GM12878 (cell line): Measurements from ENCODE around the gene STK32B. TPM values are rescaled to one million over a fixed set of nuclear protein-coding genes. Genes with fewer than 3 reads are reported as not detected.

Experiments
- ATAC-seq: fragments of 200-7000 bp; cut with Tn5 transposase; 3 replicates; pipeline ENCODE4 v1.9.1; 2020; ENCODE audit warnings: mild to moderate bottlenecking, moderate library complexity
- BruUV-seq: library from RNA; stranded (reverse); fragments of 400-500 nt; replicated peaks from 2 replicates; lab custom pipeline; 2021; lab: Mats Ljungman, UMichigan
- CTCF ChIA-PET: fragments of 300-600 bp; sonication (Branson Sonifier 250); formaldehyde crosslinking; extraction: SDS; loops from one replicate; lab custom pipeline; 2021; ENCODE audit warnings: inconsistent platforms; lab: Yijun Ruan, JAX
- POLR2A ChIA-PET: fragments of 350-600 bp; formaldehyde crosslinking; extraction: SDS; loops from one replicate; lab custom pipeline; 2021; ENCODE audit warnings: inconsistent platforms; lab: Charles Lee
- RAD21 ChIA-PET: fragments of 300-600 bp; sonication (Branson Sonifier 250); formaldehyde crosslinking; loops from one replicate; lab custom pipeline; 2023; ENCODE audit warnings: antibody characterized with exemption; ENCODE audit not compliant: unreplicated experiment; lab: Charles Lee
- SMC1A ChIA-PET: fragments of 300-600 bp; sonication (Branson Sonifier 250); formaldehyde crosslinking; loops from one replicate; lab custom pipeline; 2023; ENCODE audit not compliant: unreplicated experiment, uncharacterized antibody; lab: Charles Lee
- DNase-seq: peaks from one replicate; pipeline ENCODE4 v3.0.0-alpha.2; 2011; ENCODE audit warnings: low read depth, low spot score
- FAIRE-seq: peaks from 3 replicates; lab custom pipeline; 2011; peaks lifted over from hg19 to GRCh38; lab: Jason Lieb, UNC
- H2AFZ ChIP-seq: 2 replicates; pipeline ENCODE4 v1.6.0; 2011; ENCODE audit warnings: low read depth, low read length, control low read depth; ENCODE audit not compliant: control insufficient read depth
- H3K27ac ChIP-seq: 2 replicates; pipeline ENCODE4 v1.5.1; 2011; ENCODE audit warnings: control low read depth; ENCODE audit not compliant: control insufficient read depth, insufficient read depth
- H3K27me3 ChIP-seq, 2 experiments: replicated peaks in 1 of 2; 2 replicates each; pipeline versions ENCODE4 v1.6.0 to v1.6.1; 2011; ENCODE audit warnings: low read length in 1 of 2; ENCODE audit not compliant: control insufficient read depth in 2 of 2, insufficient read depth in 2 of 2
- H3K36me3 ChIP-seq, 2 experiments: 2 replicates each; pipeline ENCODE4 v1.5.1; 2011; ENCODE audit warnings: low read length in 1 of 2; ENCODE audit not compliant: control insufficient read depth in 2 of 2, insufficient read depth in 2 of 2
- H3K4me1 ChIP-seq: 2 replicates; pipeline ENCODE4 v1.6.1; 2011; ENCODE audit warnings: mild to moderate bottlenecking, low read length, moderate library complexity, mixed read lengths; ENCODE audit not compliant: control insufficient read depth, insufficient read depth
- H3K4me2 ChIP-seq: 2 replicates; pipeline ENCODE4 v1.6.0; 2011; ENCODE audit warnings: control low read depth; ENCODE audit not compliant: control insufficient read depth, insufficient read depth
- H3K4me3 ChIP-seq: fragments of 200-600 bp; sonication (generic); 2 replicates; pipeline ENCODE4 v1.5.1; 2016
- H3K79me2 ChIP-seq: 2 replicates; pipeline ENCODE4 v1.6.0; 2011; ENCODE audit warnings: low read length; ENCODE audit not compliant: control insufficient read depth, insufficient read depth
- H3K9ac ChIP-seq: 2 replicates; pipeline ENCODE4 v1.8.0; 2011; ENCODE audit warnings: low read length, control low read depth, mixed read lengths; ENCODE audit not compliant: control insufficient read depth, insufficient read depth
- H3K9me3 ChIP-seq: replicated peaks from 3 replicates; pipeline ENCODE4 v1.5.1; 2011; ENCODE audit warnings: mild to moderate bottlenecking, low read length; ENCODE audit not compliant: control insufficient read depth, insufficient read depth
- H4K20me1 ChIP-seq: 2 replicates; pipeline ENCODE4 v1.6.0; 2011; ENCODE audit not compliant: control insufficient read depth, insufficient read depth
- EP300 ChIP-seq, 2 experiments: fragments of 150-350 bp in 1 of 2; IDR thresholded peaks; 2 replicates each; pipeline ENCODE4 v1.6.1; 2011 to 2012; ENCODE audit warnings: low read depth in 2 of 2, low read length in 2 of 2, borderline replicate concordance in 1 of 2, improper control_type of control experiment in 1 of 2, inconsistent platforms in 1 of 2; ENCODE audit not compliant: control insufficient read depth in 1 of 2
- HDAC2 ChIP-seq: fragments of 200-600 bp; sonication (generic); IDR thresholded peaks from 2 replicates; pipeline ENCODE4 v1.6.1; 2017
- IKZF2 ChIP-seq, 2 experiments: fragments of 450-650 bp; IDR thresholded peaks; 2 replicates each; pipeline ENCODE4 v1.6.1; 2017; ENCODE audit warnings: mild to moderate bottlenecking in 2 of 2, moderate library complexity in 2 of 2
- POLR2AphosphoS2 ChIP-seq: IDR thresholded peaks from 2 replicates; pipeline ENCODE4 v1.6.1; 2011; ENCODE audit warnings: low read depth, mild to moderate bottlenecking, low read length, improper control_type of control experiment, moderate library complexity
- RAD21 ChIP-seq: IDR thresholded peaks from 2 replicates; pipeline ENCODE4 v1.6.1; 2011; ENCODE audit warnings: mild to moderate bottlenecking, low read depth, low read length, moderate library complexity; ENCODE audit not compliant: insufficient read depth
- RAD51 ChIP-seq: fragments of 450-650 bp; IDR thresholded peaks from 2 replicates; pipeline ENCODE4 v1.6.1; 2016; ENCODE audit warnings: moderate library complexity, mild to moderate bottlenecking, inconsistent platforms
- RBBP5 ChIP-seq: fragments of 200-600 bp; sonication (generic); conservative IDR thresholded peaks from 2 replicates; pipeline ENCODE4 v1.6.1; 2016
- RFX5 ChIP-seq: IDR thresholded peaks from 2 replicates; pipeline ENCODE4 v1.6.1; 2011; ENCODE audit warnings: low read depth, low read length, improper control_type of control experiment
- SP1 ChIP-seq: IDR thresholded peaks from one replicate; pipeline ENCODE4 v1.6.1; 2011; ENCODE audit warnings: low read depth, low read length
- ZBED1 ChIP-seq: IDR thresholded peaks from 2 replicates; pipeline ENCODE4 v1.6.1; 2016; ENCODE audit warnings: borderline replicate concordance
- WGBS: methylation state at CpG from one replicate; pipeline ENCODE4 v1.1.6; 2016; ENCODE audit warnings: low lambda C conversion rate; ENCODE audit not compliant: insufficient replicate concordance, insufficient coverage; ENCODE audit errors: missing lambda C conversion rate; 5-methylcytosine and 5-hydroxymethylcytosine counted together
- in situ Hi-C: fragments of 300-500 bp; cut with MboI; formaldehyde crosslinking; loops from 9 replicates; pipeline ENCODE4 v1.14.3; 2018; ENCODE audit warnings: mixed read lengths
- intact Hi-C: fragments of 100-400 bp; cut with micrococcal nuclease; formaldehyde crosslinking; loops from one replicate; pipeline ENCODE4 v1.14.2; 2022; ENCODE audit not compliant: unreplicated experiment
- polyA plus RNA-seq, 11 experiments: library from polyadenylated mRNA; depleted of rRNA in 4 of 11; unstranded in 6 of 11; stranded (reverse) in 5 of 11; fragments of >200 nt; fragmentation: Nextera tagmentation in 4 of 11; fragmentation: Illumina TruSeq in 1 of 11; extraction: Ambion mirVana in 4 of 11; extraction: Trizol in 1 of 11; gene quantifications; 1 replicate in 1 of 11; 2 replicates in 10 of 11; pipeline versions ENCODE4 v1.2.1 to v1.2.3, GENCODE V29; 2011 to 2016; ENCODE audit warnings: inconsistent platforms in 2 of 11, missing spikeins in 2 of 11, low read depth in 1 of 11
- total RNA-seq, 4 experiments: library from RNA; depleted of rRNA in 3 of 4; stranded (reverse); fragments of >200 nt in 3 of 4; fragmentation: Illumina TruSeq in 1 of 4; extraction: Trizol in 1 of 4; gene quantifications; 2 replicates each; pipeline versions ENCODE4 v1.2.1 to v1.2.3, GENCODE V29; 2013 to 2021
- TF ChIP-seq, protein P1 (sequence below): fragments of 450-650 bp; IDR thresholded peaks from 2 replicates; pipeline ENCODE4 v1.6.1; 2017; ENCODE audit warnings: mild to moderate bottlenecking, moderate library complexity
- TF ChIP-seq, protein P2 (sequence below): fragments of 450-650 bp; IDR thresholded peaks from 2 replicates; pipeline ENCODE4 v1.6.1; 2018; ENCODE audit warnings: mild to moderate bottlenecking, low read depth, moderate library complexity; ENCODE audit not compliant: partially characterized antibody
- TF ChIP-seq, protein P3 (sequence below): IDR thresholded peaks from 2 replicates; pipeline ENCODE4 v1.6.1; 2011; ENCODE audit warnings: borderline replicate concordance, low read depth, mild to moderate bottlenecking, moderate library complexity, mixed read lengths, low read length; ENCODE audit not compliant: insufficient read depth; ENCODE audit errors: extremely low read length
- TF ChIP-seq, protein P4 (sequence below): fragments of 450-650 bp; IDR thresholded peaks from 2 replicates; pipeline ENCODE4 v1.6.1; 2018; ENCODE audit warnings: borderline replicate concordance, mild to moderate bottlenecking; ENCODE audit not compliant: partially characterized antibody

Gene STK32B
- total and polyA plus RNA-seq, 10 of the 15 experiments (the other 5 are each of a cell fraction or from before 2014, with no cell fraction given): 0.04 to 0.12 (median 0.08) TPM; not detected in 7

DNA sequence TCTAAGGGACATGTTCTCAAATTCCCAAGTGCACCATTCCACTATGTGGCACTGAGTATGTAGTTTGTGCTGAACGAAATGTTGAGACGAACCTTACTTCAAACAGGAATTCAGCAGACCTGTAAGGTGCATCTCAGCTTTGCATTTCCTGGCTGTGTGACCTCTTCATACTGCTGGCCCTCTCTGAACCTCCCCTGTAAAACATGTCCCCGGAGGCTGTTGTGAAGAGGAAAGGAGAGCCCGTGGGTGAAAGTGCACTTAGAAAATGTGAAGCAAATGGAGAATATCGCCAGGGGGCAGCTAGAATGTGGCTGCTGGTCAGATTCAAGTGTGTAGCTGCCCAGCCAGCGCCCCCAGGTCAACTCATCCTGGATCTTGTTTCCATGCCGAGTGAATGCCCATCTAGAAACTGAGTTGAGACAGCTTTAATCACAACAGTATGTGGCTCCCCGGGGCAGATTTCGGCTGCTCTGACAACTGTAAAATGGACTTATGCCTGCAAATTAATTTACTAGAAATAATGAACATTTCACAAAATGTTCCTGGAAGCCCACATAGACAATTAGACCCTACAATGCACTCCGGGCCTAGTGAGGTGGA is 393.7 kb downstream of the STK32B start:
- ChIA-PET POLR2A (no interaction called here), CTCF (no interaction called here), SMC1A (no interaction called here), RAD21 (no interaction called here)
- Histone ChIP-seq H3K27me3 (no peaks in the 10 kb centered on the region; a peak in 1 of 4 replicates), H3K4me3 (no peak overlapping the region), H4K20me1 (no peaks in the 10 kb centered on the region), H3K36me3 (no peaks in the 10 kb centered on the region), H3K9ac (no peak overlapping the region), H3K27ac (no peak overlapping the region), H2AFZ (no peak overlapping the region), H3K4me1 (no peaks in the 10 kb centered on the region), H3K79me2 (no peaks in the 10 kb centered on the region), H3K9me3 (no peaks in the 10 kb centered on the region; the same call in 2 of the 3 replicates), H3K4me2 (no peak overlapping the region)
- FAIRE-seq: no peak
- WGBS: 26% methylated on average over 10 of the region's 10 CpGs
- no TSS peak for BruUV-seq
- DNase-seq: no peak
- in situ Hi-C loops: no loop called here
- ATAC-seq: no peak
- intact Hi-C loops: no loop called here
- no peak for TF ChIP-seq ZBED1
- no peak for TF ChIP-seq EP300 (IDR thresholded peaks at IDR 0.05; ENCODE audit: borderline replicate concordance in 1 of 2, control insufficient read depth in 1 of 2, low read depth in 2 of 2, low read length in 2 of 2)
- TF ChIP-seq, protein P1, sequence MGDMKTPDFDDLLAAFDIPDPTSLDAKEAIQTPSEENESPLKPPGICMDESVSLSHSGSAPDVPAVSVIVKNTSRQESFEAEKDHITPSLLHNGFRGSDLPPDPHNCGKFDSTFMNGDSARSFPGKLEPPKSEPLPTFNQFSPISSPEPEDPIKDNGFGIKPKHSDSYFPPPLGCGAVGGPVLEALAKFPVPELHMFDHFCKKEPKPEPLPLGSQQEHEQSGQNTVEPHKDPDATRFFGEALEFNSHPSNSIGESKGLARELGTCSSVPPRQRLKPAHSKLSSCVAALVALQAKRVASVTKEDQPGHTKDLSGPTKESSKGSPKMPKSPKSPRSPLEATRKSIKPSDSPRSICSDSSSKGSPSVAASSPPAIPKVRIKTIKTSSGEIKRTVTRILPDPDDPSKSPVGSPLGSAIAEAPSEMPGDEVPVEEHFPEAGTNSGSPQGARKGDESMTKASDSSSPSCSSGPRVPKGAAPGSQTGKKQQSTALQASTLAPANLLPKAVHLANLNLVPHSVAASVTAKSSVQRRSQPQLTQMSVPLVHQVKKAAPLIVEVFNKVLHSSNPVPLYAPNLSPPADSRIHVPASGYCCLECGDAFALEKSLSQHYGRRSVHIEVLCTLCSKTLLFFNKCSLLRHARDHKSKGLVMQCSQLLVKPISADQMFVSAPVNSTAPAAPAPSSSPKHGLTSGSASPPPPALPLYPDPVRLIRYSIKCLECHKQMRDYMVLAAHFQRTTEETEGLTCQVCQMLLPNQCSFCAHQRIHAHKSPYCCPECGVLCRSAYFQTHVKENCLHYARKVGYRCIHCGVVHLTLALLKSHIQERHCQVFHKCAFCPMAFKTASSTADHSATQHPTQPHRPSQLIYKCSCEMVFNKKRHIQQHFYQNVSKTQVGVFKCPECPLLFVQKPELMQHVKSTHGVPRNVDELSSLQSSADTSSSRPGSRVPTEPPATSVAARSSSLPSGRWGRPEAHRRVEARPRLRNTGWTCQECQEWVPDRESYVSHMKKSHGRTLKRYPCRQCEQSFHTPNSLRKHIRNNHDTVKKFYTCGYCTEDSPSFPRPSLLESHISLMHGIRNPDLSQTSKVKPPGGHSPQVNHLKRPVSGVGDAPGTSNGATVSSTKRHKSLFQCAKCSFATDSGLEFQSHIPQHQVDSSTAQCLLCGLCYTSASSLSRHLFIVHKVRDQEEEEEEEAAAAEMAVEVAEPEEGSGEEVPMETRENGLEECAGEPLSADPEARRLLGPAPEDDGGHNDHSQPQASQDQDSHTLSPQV: no peak
- TF ChIP-seq, protein P2, sequence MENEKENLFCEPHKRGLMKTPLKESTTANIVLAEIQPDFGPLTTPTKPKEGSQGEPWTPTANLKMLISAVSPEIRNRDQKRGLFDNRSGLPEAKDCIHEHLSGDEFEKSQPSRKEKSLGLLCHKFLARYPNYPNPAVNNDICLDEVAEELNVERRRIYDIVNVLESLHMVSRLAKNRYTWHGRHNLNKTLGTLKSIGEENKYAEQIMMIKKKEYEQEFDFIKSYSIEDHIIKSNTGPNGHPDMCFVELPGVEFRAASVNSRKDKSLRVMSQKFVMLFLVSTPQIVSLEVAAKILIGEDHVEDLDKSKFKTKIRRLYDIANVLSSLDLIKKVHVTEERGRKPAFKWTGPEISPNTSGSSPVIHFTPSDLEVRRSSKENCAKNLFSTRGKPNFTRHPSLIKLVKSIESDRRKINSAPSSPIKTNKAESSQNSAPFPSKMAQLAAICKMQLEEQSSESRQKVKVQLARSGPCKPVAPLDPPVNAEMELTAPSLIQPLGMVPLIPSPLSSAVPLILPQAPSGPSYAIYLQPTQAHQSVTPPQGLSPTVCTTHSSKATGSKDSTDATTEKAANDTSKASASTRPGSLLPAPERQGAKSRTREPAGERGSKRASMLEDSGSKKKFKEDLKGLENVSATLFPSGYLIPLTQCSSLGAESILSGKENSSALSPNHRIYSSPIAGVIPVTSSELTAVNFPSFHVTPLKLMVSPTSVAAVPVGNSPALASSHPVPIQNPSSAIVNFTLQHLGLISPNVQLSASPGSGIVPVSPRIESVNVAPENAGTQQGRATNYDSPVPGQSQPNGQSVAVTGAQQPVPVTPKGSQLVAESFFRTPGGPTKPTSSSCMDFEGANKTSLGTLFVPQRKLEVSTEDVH: no peak
- TF ChIP-seq RFX5: no peak
- TF ChIP-seq HDAC2: no peak
- no peak for TF ChIP-seq RBBP5
- TF ChIP-seq POLR2AphosphoS2: no peak
- TF ChIP-seq IKZF2 (IDR thresholded peaks at IDR 0.05): no peak
- no peak for TF ChIP-seq SP1
- no peak for TF ChIP-seq RAD51
- TF ChIP-seq RAD21: no peak
- TF ChIP-seq, protein P3, sequence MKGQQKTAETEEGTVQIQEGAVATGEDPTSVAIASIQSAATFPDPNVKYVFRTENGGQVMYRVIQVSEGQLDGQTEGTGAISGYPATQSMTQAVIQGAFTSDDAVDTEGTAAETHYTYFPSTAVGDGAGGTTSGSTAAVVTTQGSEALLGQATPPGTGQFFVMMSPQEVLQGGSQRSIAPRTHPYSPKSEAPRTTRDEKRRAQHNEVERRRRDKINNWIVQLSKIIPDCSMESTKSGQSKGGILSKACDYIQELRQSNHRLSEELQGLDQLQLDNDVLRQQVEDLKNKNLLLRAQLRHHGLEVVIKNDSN: no peak
- TF ChIP-seq, protein P4, sequence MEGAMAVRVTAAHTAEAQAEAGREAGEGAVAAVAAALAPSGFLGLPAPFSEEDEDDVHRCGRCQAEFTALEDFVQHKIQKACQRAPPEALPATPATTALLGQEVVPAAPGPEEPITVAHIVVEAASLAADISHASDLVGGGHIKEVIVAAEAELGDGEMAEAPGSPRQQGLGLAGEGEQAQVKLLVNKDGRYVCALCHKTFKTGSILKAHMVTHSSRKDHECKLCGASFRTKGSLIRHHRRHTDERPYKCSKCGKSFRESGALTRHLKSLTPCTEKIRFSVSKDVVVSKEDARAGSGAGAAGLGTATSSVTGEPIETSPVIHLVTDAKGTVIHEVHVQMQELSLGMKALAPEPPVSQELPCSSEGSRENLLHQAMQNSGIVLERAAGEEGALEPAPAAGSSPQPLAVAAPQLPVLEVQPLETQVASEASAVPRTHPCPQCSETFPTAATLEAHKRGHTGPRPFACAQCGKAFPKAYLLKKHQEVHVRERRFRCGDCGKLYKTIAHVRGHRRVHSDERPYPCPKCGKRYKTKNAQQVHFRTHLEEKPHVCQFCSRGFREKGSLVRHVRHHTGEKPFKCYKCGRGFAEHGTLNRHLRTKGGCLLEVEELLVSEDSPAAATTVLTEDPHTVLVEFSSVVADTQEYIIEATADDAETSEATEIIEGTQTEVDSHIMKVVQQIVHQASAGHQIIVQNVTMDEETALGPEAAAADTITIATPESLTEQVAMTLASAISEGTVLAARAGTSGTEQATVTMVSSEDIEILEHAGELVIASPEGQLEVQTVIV: no peak
